Neural progenitor cell (in vitro differentiated cells): ENCODE measurements around the gene WDR70. TPM values are rescaled to one million over a fixed set of nuclear protein-coding genes. Genes with fewer than 3 reads are reported as not detected.
A peak's percentile ranks its signal among the peaks of the same experiment; 100 is the strongest.

Source experiments
- DNase-seq: peaks from one replicate; pipeline ENCODE4 v3.0.0-alpha.2; 2016; ENCODE audit warnings: low spot score
- H2AFZ ChIP-seq: fragments of 200-600 bp; sonication (generic); replicated peaks from 2 replicates; pipeline ENCODE4 v1.6.1; 2016; ENCODE audit warnings: antibody characterized with exemption
- H3F3A ChIP-seq: fragments of 200-600 bp; sonication (generic); 2 replicates; pipeline ENCODE4 v1.6.1; 2016; ENCODE audit warnings: antibody characterized with exemption, low read depth
- H3K27ac ChIP-seq: fragments of 200-600 bp; sonication (generic); 2 replicates; pipeline ENCODE4 v1.5.1; 2016; ENCODE audit warnings: mild to moderate bottlenecking
- H3K27me3 ChIP-seq: fragments of 200-600 bp; sonication (generic); 2 replicates; pipeline ENCODE4 v1.6.1; 2016; ENCODE audit warnings: mild to moderate bottlenecking, moderate library complexity
- H3K36me3 ChIP-seq: fragments of 200-600 bp; sonication (generic); 2 replicates; pipeline ENCODE4 v1.5.1; 2016
- H3K4me1 ChIP-seq: fragments of 200-600 bp; sonication (generic); 2 replicates; pipeline ENCODE4 v1.6.1; 2016; ENCODE audit warnings: mixed run types
- H3K4me2 ChIP-seq: fragments of 200-600 bp; sonication (generic); 2 replicates; pipeline ENCODE4 v1.6.1; 2016
- H3K4me3 ChIP-seq: fragments of 200-600 bp; sonication (generic); 2 replicates; pipeline ENCODE4 v1.5.1; 2016
- H3K79me2 ChIP-seq: fragments of 200-600 bp; sonication (generic); 2 replicates; pipeline ENCODE4 v1.6.1; 2016; ENCODE audit warnings: low read depth
- H3K9ac ChIP-seq: fragments of 200-600 bp; sonication (generic); 2 replicates; pipeline ENCODE4 v1.6.1; 2016
- H3K9me3 ChIP-seq: fragments of 200-600 bp; sonication (generic); 2 replicates; pipeline ENCODE4 v1.5.1; 2016; ENCODE audit warnings: low read depth
- H4K20me1 ChIP-seq: fragments of 200-600 bp; sonication (generic); 2 replicates; pipeline ENCODE4 v1.6.1; 2016; ENCODE audit warnings: low read depth
- H3K27ac Mint-ChIP-seq: 3 replicates; pipeline ENCODE4 v1.8.0; 2021; ENCODE audit warnings: mixed read lengths
- H3K27me3 Mint-ChIP-seq: 2 replicates; pipeline ENCODE4 v1.8.0; 2022; ENCODE audit warnings: low read depth, mild to moderate bottlenecking, inconsistent platforms, moderate library complexity, mixed read lengths; ENCODE audit not compliant: insufficient read depth
- H3K36me3 Mint-ChIP-seq: 3 replicates; pipeline ENCODE4 v1.8.0; 2021; ENCODE audit warnings: mixed read lengths
- H3K4me1 Mint-ChIP-seq: 3 replicates; pipeline ENCODE4 v1.8.0; 2021; ENCODE audit warnings: mixed read lengths
- H3K4me3 Mint-ChIP-seq: 3 replicates; pipeline ENCODE4 v1.8.0; 2021; ENCODE audit warnings: mild to moderate bottlenecking, moderate library complexity, mixed read lengths
- H3K9me3 Mint-ChIP-seq: 3 replicates; pipeline ENCODE4 v1.8.0; 2020; ENCODE audit warnings: mixed read lengths
- EZH2 ChIP-seq: fragments of 200-600 bp; sonication (generic); IDR thresholded peaks from 2 replicates; pipeline ENCODE4 v1.6.1; 2017; ENCODE audit warnings: antibody characterized with exemption, mild to moderate bottlenecking, moderate library complexity
- EZH2phosphoT487 ChIP-seq: fragments of 200-600 bp; sonication (generic); IDR thresholded peaks from 2 replicates; pipeline ENCODE4 v1.6.1; 2017; ENCODE audit warnings: antibody characterized with exemption
- total RNA-seq: library from RNA; depleted of rRNA; stranded (reverse); fragments of >200 nt; gene quantifications from 2 replicates; pipeline ENCODE4 v1.2.3, GENCODE V29; 2015; ENCODE audit warnings: low replicate concordance
- TF ChIP-seq, protein P1 (sequence below): fragments of 200-600 bp; sonication (generic); IDR thresholded peaks from 2 replicates; pipeline ENCODE4 v1.5.1; 2017; ENCODE audit warnings: antibody characterized with exemption, mild to moderate bottlenecking

Gene WDR70
- total RNA-seq, 1 donor from 2014 or later, result 46.2 TPM

DNA sequence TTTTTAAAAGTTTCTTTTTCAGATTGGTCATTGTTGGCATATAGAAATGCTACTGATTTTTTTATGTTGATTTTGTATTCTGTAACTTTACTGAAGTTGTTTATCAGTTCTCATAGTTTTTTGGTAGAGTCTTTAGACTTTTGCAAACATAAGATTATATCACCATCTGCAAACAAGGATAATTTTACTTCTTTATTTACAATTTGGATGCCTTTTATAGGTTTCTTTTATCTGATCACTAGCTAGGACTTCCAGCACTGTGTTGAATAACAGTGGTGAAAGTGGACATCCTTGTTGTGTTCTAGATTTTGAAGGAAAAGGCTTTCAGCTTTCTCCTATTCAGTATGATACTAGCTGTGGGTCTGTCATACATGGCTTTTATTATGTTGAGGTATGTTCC is 170.3 kb downstream of the WDR70 start:
- no peak for DNase-seq
- no peak overlapping the region for H3K9ac ChIP-seq
- no peaks in the 10 kb centered on the region for H3K27me3 ChIP-seq
- H3K9me3 ChIP-seq, result no peaks in the 10 kb centered on the region
- no peak overlapping the region for H3K4me3 ChIP-seq
- H3K4me1 ChIP-seq, result peaks cover 8% of the 10 kb centered on the region
- H3K36me3 ChIP-seq, result no peaks in the 10 kb centered on the region
- no peaks in the 10 kb centered on the region for H4K20me1 ChIP-seq
- H2AFZ ChIP-seq, result no peak overlapping the region
- H3K27ac ChIP-seq, result no peak overlapping the region
- peaks cover 10% of the 10 kb centered on the region for H3K4me1 Mint-ChIP-seq
- no peaks in the 10 kb centered on the region for H3K79me2 ChIP-seq
- H3K36me3 Mint-ChIP-seq, result no peaks in the 10 kb centered on the region
- no peak for TF ChIP-seq EZH2phosphoT487
- TF ChIP-seq EZH2, result no peak
- TF ChIP-seq, protein P1, sequence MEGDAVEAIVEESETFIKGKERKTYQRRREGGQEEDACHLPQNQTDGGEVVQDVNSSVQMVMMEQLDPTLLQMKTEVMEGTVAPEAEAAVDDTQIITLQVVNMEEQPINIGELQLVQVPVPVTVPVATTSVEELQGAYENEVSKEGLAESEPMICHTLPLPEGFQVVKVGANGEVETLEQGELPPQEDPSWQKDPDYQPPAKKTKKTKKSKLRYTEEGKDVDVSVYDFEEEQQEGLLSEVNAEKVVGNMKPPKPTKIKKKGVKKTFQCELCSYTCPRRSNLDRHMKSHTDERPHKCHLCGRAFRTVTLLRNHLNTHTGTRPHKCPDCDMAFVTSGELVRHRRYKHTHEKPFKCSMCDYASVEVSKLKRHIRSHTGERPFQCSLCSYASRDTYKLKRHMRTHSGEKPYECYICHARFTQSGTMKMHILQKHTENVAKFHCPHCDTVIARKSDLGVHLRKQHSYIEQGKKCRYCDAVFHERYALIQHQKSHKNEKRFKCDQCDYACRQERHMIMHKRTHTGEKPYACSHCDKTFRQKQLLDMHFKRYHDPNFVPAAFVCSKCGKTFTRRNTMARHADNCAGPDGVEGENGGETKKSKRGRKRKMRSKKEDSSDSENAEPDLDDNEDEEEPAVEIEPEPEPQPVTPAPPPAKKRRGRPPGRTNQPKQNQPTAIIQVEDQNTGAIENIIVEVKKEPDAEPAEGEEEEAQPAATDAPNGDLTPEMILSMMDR, result no peak
- no peak overlapping the region for H3K4me2 ChIP-seq
- H3K4me3 Mint-ChIP-seq, result no peak overlapping the region
- H3F3A ChIP-seq, result no peaks in the 10 kb centered on the region
- no peak overlapping the region for H3K27ac Mint-ChIP-seq
- no peaks in the 10 kb centered on the region for H3K27me3 Mint-ChIP-seq
- H3K9me3 Mint-ChIP-seq, result peaks cover 2% of the 10 kb centered on the region

DNA sequence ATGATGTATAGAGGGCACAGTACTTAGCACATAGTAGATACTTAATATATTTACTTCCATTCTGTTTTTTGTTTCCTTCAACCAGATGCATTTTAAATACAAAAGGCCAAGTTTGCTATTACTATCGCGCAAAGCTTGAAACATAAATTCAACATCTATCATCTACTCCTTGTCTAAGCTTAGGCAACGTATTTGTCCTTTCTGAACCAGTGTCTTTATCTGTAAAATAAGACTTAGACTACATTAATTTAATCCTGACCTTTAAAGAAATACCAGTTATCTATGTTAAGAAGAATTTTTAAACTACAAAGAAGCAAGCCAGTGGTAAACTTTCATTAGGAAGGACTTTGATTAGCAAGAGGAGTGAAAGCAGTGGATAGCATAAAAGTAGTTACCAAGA is 173.0 kb downstream of the WDR70 start:
- Histone ChIP-seq H2AFZ (no peak overlapping the region), H3K27me3 (no peaks in the 10 kb centered on the region), H3K4me1 (peaks cover 8% of the 10 kb centered on the region), H3F3A (no peaks in the 10 kb centered on the region), H3K27ac (peak overlapping the region; percentile 30), H3K4me2 (no peak overlapping the region), H3K36me3 (no peaks in the 10 kb centered on the region), H3K9ac (no peak overlapping the region), H3K9me3 (no peaks in the 10 kb centered on the region), H4K20me1 (no peaks in the 10 kb centered on the region), H3K4me3 (no peak overlapping the region), H3K79me2 (no peaks in the 10 kb centered on the region)
- no peak overlapping the region for H3K27ac Mint-ChIP-seq
- H3K36me3 Mint-ChIP-seq, result no peaks in the 10 kb centered on the region
- H3K4me3 Mint-ChIP-seq, result no peak overlapping the region
- no peaks in the 10 kb centered on the region for H3K27me3 Mint-ChIP-seq
- TF ChIP-seq EZH2 (no peak), EZH2phosphoT487 (no peak)
- TF ChIP-seq, protein P1, result no peak
- H3K9me3 Mint-ChIP-seq, result peaks cover 2% of the 10 kb centered on the region
- DNase-seq, result no peak
- H3K4me1 Mint-ChIP-seq, result peaks cover 10% of the 10 kb centered on the region

GRCh38 chr5:37552770-37553719 is 173.9 kb downstream of the WDR70 start:
- Histone ChIP-seq H3K9me3 (no peaks in the 10 kb centered on the region), H3K27ac (peak overlapping the region; percentile 30), H3K27me3 (no peaks in the 10 kb centered on the region), H3F3A (no peaks in the 10 kb centered on the region), H3K79me2 (no peaks in the 10 kb centered on the region), H3K9ac (no peak overlapping the region), H3K4me2 (no peak overlapping the region), H2AFZ (no peak overlapping the region), H3K4me3 (no peak overlapping the region), H4K20me1 (no peaks in the 10 kb centered on the region), H3K36me3 (no peaks in the 10 kb centered on the region), H3K4me1 (peaks cover 8% of the 10 kb centered on the region)
- peaks cover 10% of the 10 kb centered on the region for H3K4me1 Mint-ChIP-seq
- no peaks in the 10 kb centered on the region for H3K36me3 Mint-ChIP-seq
- no peak for DNase-seq
- H3K9me3 Mint-ChIP-seq, result peaks cover 2% of the 10 kb centered on the region
- no peaks in the 10 kb centered on the region for H3K27me3 Mint-ChIP-seq
- TF ChIP-seq EZH2phosphoT487, result no peak
- TF ChIP-seq, protein P1, result no peak
- no peak for TF ChIP-seq EZH2
- no peak overlapping the region for H3K4me3 Mint-ChIP-seq
- no peak overlapping the region for H3K27ac Mint-ChIP-seq
